Right lobe of liver (tissue), 4 donors: ENCODE data around the gene PRKN.

Experiments used
- POLR2A ChIP-seq: fragments of 450-650 bp; IDR thresholded peaks from one replicate; pipeline ENCODE4 v1.6.1; 2017; ENCODE audit warnings: antibody characterized with exemption, mild to moderate bottlenecking
- TF ChIP-seq, protein P1 (sequence below), 4 donors: fragments of 200-600 bp in 3 of 4; fragments of 450-650 bp in 1 of 4; IDR thresholded peaks; one replicate each; pipeline versions ENCODE4 v1.5.1 to v1.8.0; 2016 to 2022; ENCODE audit warnings: antibody characterized with exemption in 4 of 4, mild to moderate bottlenecking in 2 of 4
- donor health status: DM: no; HTN: no; CAD: no.
- donor health status: DM: no; HTN: no; CAD: no.
- donor health status: DM: no; HTN: yes; CAD: no.

DNA sequence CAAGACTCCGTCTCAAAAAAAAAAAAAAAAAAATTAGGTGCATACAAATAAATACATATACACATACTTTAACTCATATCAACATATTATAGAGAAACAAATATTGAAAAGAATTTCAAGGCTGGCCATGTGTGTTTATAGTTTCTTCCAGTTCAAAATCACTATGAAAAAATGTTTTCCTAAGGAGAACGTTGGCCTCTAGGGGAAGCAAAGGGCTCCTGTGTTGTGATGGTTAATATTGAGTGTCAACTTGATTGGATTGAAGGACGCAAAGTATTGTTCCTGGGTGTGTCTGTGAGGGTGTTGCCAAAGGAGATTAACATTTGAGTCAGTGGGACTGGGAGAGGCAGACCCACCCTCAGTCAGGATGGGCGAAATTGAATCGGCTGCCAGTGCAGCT lies 1271.7 kb downstream of the PRKN start:
- TF ChIP-seq POLR2A, result no peak
- TF ChIP-seq, protein P1, sequence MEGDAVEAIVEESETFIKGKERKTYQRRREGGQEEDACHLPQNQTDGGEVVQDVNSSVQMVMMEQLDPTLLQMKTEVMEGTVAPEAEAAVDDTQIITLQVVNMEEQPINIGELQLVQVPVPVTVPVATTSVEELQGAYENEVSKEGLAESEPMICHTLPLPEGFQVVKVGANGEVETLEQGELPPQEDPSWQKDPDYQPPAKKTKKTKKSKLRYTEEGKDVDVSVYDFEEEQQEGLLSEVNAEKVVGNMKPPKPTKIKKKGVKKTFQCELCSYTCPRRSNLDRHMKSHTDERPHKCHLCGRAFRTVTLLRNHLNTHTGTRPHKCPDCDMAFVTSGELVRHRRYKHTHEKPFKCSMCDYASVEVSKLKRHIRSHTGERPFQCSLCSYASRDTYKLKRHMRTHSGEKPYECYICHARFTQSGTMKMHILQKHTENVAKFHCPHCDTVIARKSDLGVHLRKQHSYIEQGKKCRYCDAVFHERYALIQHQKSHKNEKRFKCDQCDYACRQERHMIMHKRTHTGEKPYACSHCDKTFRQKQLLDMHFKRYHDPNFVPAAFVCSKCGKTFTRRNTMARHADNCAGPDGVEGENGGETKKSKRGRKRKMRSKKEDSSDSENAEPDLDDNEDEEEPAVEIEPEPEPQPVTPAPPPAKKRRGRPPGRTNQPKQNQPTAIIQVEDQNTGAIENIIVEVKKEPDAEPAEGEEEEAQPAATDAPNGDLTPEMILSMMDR (IDR thresholded peaks at IDR 0.05), result no peak
